NCI-H2171 treated with DMSO at 0.1 percent for 48 hours (cell line): Measurements from ENCODE around the gene ST6GALNAC3.
"Not testable (repeated sequence)": the region's sequence is repeated elsewhere in the genome, so short reads cannot be mapped to it uniquely, and the experiment has no call there.

Source experiments
- DNase-seq: peaks from one replicate; lab custom pipeline; 2025; lab: John Stamatoyannopoulos, UW

The ST6GALNAC3 gene

GRCh38 chr1:76640092-76640491, 565.5 kb downstream of the ST6GALNAC3 start:
- DNase-seq = no peak

DNA sequence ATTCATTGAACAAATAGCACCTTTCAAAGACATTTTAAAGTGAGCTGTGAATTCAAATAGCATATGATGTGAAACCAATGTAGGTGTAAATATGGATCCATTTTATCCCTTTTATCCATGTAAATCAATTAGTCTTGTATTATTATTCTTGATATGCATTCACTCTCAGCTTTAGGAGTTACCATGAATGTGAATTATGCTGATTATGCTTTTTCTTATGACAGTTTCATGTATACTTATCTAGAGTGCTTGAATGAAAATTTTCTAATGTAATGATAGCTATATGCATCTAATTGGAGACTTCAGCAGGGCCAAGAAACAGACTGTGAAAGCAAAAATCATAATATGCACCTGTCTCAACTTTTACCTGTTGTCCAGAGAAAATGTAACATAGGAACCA, 566.2 kb downstream of the ST6GALNAC3 start:
- no peak for DNase-seq

- no peak for DNase-seq
Measured at GRCh38 chr1:76644139-76644538, 569.6 kb downstream of the ST6GALNAC3 start.

DNA sequence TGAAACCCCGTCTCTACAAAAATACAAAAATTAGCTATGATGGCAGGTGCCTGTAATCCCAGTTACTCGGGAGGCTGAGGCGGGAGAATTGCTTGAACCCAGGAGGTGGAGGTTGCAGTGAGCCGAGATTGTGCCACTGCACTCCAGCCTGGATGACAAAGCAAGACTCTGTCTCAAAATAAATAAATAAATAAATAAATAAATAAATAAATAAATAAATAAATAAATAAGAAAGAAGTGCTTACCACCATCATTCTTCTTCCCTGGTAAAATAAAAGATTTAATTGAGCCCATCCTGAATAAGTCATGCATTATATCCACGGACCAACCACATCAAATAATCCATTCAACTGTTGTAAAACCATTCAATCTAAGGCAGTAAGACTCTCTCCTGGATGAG, 578.3 kb downstream of the ST6GALNAC3 start:
- not testable (repeated sequence) for DNase-seq

GRCh38 chr1:76657623-76658022, 583.1 kb downstream of the ST6GALNAC3 start:
- DNase-seq = no peak

DNA sequence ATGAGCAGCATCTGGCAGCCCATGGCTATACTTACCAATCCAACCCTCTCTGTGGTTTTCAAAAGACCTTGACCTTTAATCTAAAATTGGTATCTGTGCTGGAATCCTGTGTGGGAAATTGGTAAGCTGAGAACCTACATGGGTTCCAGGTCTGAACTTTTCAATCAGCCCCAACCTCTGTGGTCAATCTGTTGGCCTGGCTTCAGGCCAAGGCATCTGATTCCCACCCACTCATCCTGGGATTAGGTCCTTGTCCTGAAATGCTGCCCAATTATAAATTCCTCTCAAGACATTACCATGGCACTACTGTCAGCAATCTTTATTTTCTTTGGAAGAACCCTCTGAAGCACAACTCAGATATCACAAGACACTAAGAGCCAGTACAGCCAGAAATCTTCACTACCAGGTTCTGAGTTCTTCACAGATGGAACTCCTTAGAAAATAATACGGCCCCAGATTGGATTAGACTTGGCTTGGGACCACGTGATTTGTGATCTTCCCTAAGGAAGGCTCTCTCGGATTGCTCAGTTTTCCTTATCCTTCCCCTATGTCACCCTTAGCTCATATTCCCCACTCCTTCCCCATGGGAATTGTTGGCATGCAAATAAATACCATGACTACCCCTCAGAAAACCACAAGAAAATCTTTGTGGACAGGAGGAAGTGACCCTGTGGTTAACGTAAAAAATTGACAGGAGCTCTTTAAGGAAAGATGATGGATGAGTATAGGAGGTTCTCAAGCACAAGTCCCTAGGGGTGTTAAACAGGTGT, 584.8 kb downstream of the ST6GALNAC3 start:
- DNase-seq = peak; percentile 45

DNA sequence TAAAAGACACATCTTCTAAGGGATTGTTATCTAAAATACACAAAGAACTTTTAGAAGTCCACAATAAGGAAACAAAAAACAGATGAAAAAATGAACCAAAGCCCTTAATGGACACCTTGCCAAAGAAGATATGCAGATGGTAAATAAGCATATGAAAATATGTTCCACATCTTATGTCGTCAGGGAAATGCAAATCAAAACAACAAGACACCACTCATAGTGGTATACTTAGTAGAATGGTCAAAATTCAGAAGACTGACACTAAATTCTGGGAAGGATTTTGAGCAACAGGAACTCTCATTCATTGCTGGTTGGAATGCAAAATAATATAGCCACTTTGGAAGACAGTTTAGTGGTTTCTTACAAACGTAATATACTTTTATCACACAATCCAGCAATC, 587.0 kb downstream of the ST6GALNAC3 start:
- no peak for DNase-seq

GRCh38 chr1:76666499-76666898, 592.0 kb downstream of the ST6GALNAC3 start:
- DNase-seq = no peak

- no peak for DNase-seq
Measured at GRCh38 chr1:76668046-76668445, 593.5 kb downstream of the ST6GALNAC3 start.

DNA sequence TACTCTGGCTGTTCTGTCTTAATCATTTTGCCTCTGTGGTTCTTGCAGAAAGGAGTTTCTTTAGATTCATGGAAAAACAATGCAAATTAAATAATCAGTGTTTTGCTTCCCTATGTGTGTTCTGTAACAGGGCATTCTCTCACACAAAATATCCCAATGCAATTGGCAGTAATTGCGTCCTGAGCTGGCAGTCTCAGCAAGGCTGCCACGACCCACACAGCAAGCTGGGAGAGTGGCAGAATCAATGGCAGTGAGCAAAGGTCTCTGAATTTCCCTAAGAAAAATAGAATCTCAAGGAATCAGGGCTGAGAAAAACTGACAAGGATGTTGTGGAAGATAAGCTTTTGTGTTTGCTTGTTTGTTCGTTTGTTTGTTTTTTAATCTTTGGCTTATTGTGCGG, 594.6 kb downstream of the ST6GALNAC3 start:
- no peak for DNase-seq

DNA sequence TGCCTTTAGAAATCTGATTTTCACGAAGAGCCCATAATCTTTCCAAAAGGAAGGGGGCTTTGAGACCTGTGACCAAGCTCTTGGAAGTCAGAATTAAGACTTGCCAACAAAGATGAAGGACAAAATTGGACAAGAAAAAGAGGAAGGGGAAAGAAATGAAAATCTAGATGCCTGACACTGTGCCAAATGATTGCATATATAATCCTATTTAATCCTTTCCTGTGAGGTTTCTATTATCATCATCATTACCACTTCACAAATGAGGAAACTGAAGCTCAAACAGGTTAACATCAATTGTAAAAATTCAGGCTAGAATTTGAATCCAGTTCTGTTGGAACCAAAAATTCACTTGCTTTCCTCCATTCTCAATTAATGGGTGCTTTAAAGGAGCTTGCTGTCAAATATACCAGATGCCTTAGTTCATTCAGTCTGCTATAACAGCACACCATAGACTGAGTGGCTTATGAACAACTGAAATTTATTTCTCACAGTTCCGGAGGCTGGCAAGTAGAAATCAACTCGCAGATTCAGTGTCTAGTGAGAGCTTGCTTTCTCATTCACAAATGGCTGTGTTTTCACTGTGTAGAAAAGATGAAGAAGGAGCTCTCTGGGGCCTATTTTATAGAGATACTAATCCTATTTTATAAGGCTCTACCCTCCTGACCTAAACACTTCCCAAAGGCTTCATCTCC, 595.2 kb downstream of the ST6GALNAC3 start:
- DNase-seq = no peak

- DNase-seq = no peak
Measured at GRCh38 chr1:76674689-76675210, 600.2 kb downstream of the ST6GALNAC3 start.

- DNase-seq = no peak
Measured at GRCh38 chr1:76677416-76678405, 603.2 kb downstream of the ST6GALNAC3 start.

GRCh38 chr1:76679534-76680152, 605.1 kb downstream of the ST6GALNAC3 start:
- no peak for DNase-seq

- DNase-seq = no peak
Measured at GRCh38 chr1:76680651-76681050, 606.1 kb downstream of the ST6GALNAC3 start.

DNA sequence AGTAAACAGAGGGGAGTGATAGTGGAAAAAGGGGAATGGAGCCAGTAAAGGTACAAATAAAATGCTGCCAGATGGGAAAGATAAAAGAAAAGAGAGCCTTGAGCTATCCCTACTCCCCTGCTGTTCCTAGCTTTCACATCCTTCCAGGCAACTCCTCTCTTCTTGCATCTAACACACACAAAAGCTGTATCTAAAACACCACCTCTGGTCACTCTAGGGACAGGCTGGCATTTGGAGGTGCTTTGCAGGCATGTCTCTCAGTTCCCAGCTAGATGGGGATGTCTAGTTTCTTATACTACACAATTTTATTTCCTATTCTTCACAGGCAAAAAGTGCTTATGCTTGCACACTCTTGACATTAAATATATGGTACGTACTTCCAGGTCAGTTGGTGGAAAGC, 607.6 kb downstream of the ST6GALNAC3 start:
- peak; percentile 24 for DNase-seq
